Astrocyte (in vitro differentiated cells and primary cell): Measurements from ENCODE around the gene TJP1. TPM values are rescaled to one million over a fixed set of nuclear protein-coding genes. Genes with fewer than 3 reads are reported as not detected.
A peak's percentile ranks its signal among the peaks of the same experiment; 100 is the strongest.

Experiments
- DNase-seq: peaks from one replicate; pipeline ENCODE4 v3.0.0-alpha.2; 2010; ENCODE audit warnings: low read depth
- FAIRE-seq: peaks from 2 replicates; lab custom pipeline; 2011; peaks lifted over from hg19 to GRCh38; lab: Jason Lieb, UNC
- H2AFZ ChIP-seq: 2 replicates; pipeline ENCODE4 v1.6.0; 2012; ENCODE audit warnings: low read depth, low read length, inconsistent platforms
- H3K27ac ChIP-seq: 2 replicates; pipeline ENCODE4 v1.5.1; 2011; ENCODE audit warnings: low read depth, low read length, inconsistent platforms
- H3K27me3 ChIP-seq: 2 replicates; pipeline ENCODE4 v1.6.0; 2011; ENCODE audit warnings: low read length, inconsistent platforms; ENCODE audit not compliant: insufficient read depth
- H3K36me3 ChIP-seq: 2 replicates; pipeline ENCODE4 v1.5.1; 2011; ENCODE audit warnings: low read length, inconsistent platforms; ENCODE audit not compliant: insufficient read depth
- H3K4me1 ChIP-seq: 2 replicates; pipeline ENCODE4 v1.5.1; 2011; ENCODE audit warnings: low read length, inconsistent platforms; ENCODE audit not compliant: insufficient read depth
- H3K4me2 ChIP-seq: 2 replicates; pipeline ENCODE4 v1.6.0; 2012; ENCODE audit warnings: low read length, inconsistent platforms
- H3K4me3 ChIP-seq: 2 replicates; pipeline ENCODE4 v1.5.1; 2011; ENCODE audit warnings: low read depth, mild to moderate bottlenecking, low read length, inconsistent platforms; ENCODE audit not compliant: insufficient read depth
- H3K79me2 ChIP-seq: 2 replicates; pipeline ENCODE4 v1.6.0; 2012; ENCODE audit warnings: mild to moderate bottlenecking, low read length, inconsistent platforms; ENCODE audit not compliant: insufficient read depth
- H3K9ac ChIP-seq: 2 replicates; pipeline ENCODE4 v1.6.0; 2012; ENCODE audit warnings: mild to moderate bottlenecking, low read length, inconsistent platforms
- H3K9me3 ChIP-seq: 2 replicates; pipeline ENCODE4 v1.5.1; 2012; ENCODE audit warnings: low read depth, mild to moderate bottlenecking, low read length, inconsistent platforms; ENCODE audit not compliant: insufficient read depth
- H4K20me1 ChIP-seq: 2 replicates; pipeline ENCODE4 v1.6.0; 2012; ENCODE audit warnings: low read length, inconsistent platforms; ENCODE audit not compliant: insufficient read depth
- H3K27ac Mint-ChIP-seq: one replicate; pipeline ENCODE4 v1.8.0; 2021; ENCODE audit warnings: mild to moderate bottlenecking, mixed read lengths; ENCODE audit not compliant: unreplicated experiment
- H3K27me3 Mint-ChIP-seq: one replicate; pipeline ENCODE4 v1.8.0; 2021; ENCODE audit warnings: low read depth, mixed read lengths; ENCODE audit not compliant: unreplicated experiment
- H3K36me3 Mint-ChIP-seq: one replicate; pipeline ENCODE4 v1.8.0; 2021; ENCODE audit warnings: low read depth, mixed read lengths; ENCODE audit not compliant: unreplicated experiment
- H3K4me1 Mint-ChIP-seq: one replicate; pipeline ENCODE4 v1.8.0; 2021; ENCODE audit warnings: low read depth, mixed read lengths; ENCODE audit not compliant: unreplicated experiment
- H3K4me3 Mint-ChIP-seq: one replicate; pipeline ENCODE4 v1.8.0; 2021; ENCODE audit warnings: mild to moderate bottlenecking, moderate library complexity, mixed read lengths; ENCODE audit not compliant: unreplicated experiment
- H3K9me3 Mint-ChIP-seq: one replicate; pipeline ENCODE4 v1.8.0; 2021; ENCODE audit warnings: mild to moderate bottlenecking, mixed read lengths; ENCODE audit not compliant: unreplicated experiment
- CTCF ChIP-seq: IDR thresholded peaks from 2 replicates; pipeline ENCODE4 v1.5.1; 2011; ENCODE audit warnings: low read depth, mild to moderate bottlenecking, inconsistent platforms, low read length, moderate library complexity; ENCODE audit not compliant: insufficient read depth
- EZH2 ChIP-seq: IDR thresholded peaks from 2 replicates; pipeline ENCODE4 v1.6.1; 2012; ENCODE audit warnings: mild to moderate bottlenecking, low read length, inconsistent platforms; ENCODE audit not compliant: insufficient read depth
- total RNA-seq: library from RNA; stranded (reverse); gene quantifications from 2 replicates; pipeline ENCODE4 v1.2.1, GENCODE V29; 2021

The TJP1 gene
- total RNA-seq, 1 donor from 2014 or later, result 137 TPM

- H3K27ac Mint-ChIP-seq, result peak overlapping the region; percentile 58
- Histone ChIP-seq H3K27me3 (no peaks in the 10 kb centered on the region), H3K4me1 (peaks cover 9% of the 10 kb centered on the region), H3K9ac (no peak overlapping the region), H4K20me1 (no peaks in the 10 kb centered on the region), H3K79me2 (no peaks in the 10 kb centered on the region), H2AFZ (no peak overlapping the region), H3K9me3 (no peaks in the 10 kb centered on the region), H3K36me3 (no peaks in the 10 kb centered on the region), H3K4me3 (no peak overlapping the region), H3K4me2 (no peak overlapping the region), H3K27ac (no peak overlapping the region)
- H3K36me3 Mint-ChIP-seq, result peaks cover 5% of the 10 kb centered on the region
- no peaks in the 10 kb centered on the region for H3K27me3 Mint-ChIP-seq
- DNase-seq (peak; percentile 29), FAIRE-seq (no peak)
- TF ChIP-seq EZH2, result no peak
- no peak for TF ChIP-seq CTCF
- no peaks in the 10 kb centered on the region for H3K9me3 Mint-ChIP-seq
- peaks cover 18% of the 10 kb centered on the region for H3K4me1 Mint-ChIP-seq
- peak overlapping the region; percentile 54 for H3K4me3 Mint-ChIP-seq
Observed at GRCh38 chr15:29690765-29691475, 131.3 kb downstream of the TJP1 start.

GRCh38 chr15:29689287-29689986, 132.8 kb downstream of the TJP1 start:
- Histone ChIP-seq H3K36me3 (no peaks in the 10 kb centered on the region), H3K79me2 (no peaks in the 10 kb centered on the region), H3K9me3 (no peaks in the 10 kb centered on the region), H2AFZ (no peak overlapping the region), H3K27ac (no peak overlapping the region), H3K4me1 (peaks cover 20% of the 10 kb centered on the region), H4K20me1 (no peaks in the 10 kb centered on the region), H3K4me3 (no peak overlapping the region), H3K9ac (no peak overlapping the region), H3K4me2 (no peak overlapping the region), H3K27me3 (no peaks in the 10 kb centered on the region)
- Mint-ChIP-seq H3K4me3 (no peak overlapping the region), H3K36me3 (peaks cover 5% of the 10 kb centered on the region), H3K27me3 (no peaks in the 10 kb centered on the region), H3K9me3 (no peaks in the 10 kb centered on the region), H3K27ac (no peak overlapping the region), H3K4me1 (peaks cover 18% of the 10 kb centered on the region)
- TF ChIP-seq EZH2, result no peak
- TF ChIP-seq CTCF, result no peak
- DNase-seq, result no peak
- FAIRE-seq, result no peak
